K562 (cell line): ENCODE measurements around the gene RIOK3. TPM values are rescaled to one million over a fixed set of nuclear protein-coding genes. Genes with fewer than 3 reads are reported as not detected.

ENCODE experiments used
- CBX2 ChIP-seq: fragments of 200-600 bp; sonication (generic); IDR thresholded peaks from one replicate; pipeline ENCODE4 v1.6.1; 2012; ENCODE audit warnings: mild to moderate bottlenecking, low read length, inconsistent platforms; ENCODE audit not compliant: insufficient read depth, poor library complexity, severe bottlenecking
- CXXC5 ChIP-seq: fragments of 250-450 bp; sonication (Bioruptor Pico); IDR thresholded peaks from 2 replicates; pipeline ENCODE4 v1.8.0; 2022; ENCODE audit warnings: inconsistent platforms, mild to moderate bottlenecking, moderate library complexity
- E2F1 ChIP-seq: sonication (generic); formaldehyde crosslinking; IDR thresholded peaks from 2 replicates; pipeline ENCODE4 v1.8.1; 2023; ENCODE audit warnings: mild to moderate bottlenecking, missing genetic modification reagents, moderate library complexity
- ETV5 ChIP-seq: sonication (generic); formaldehyde crosslinking; IDR thresholded peaks from 2 replicates; pipeline ENCODE4 v1.4.0; 2020; ENCODE audit warnings: low read depth, mild to moderate bottlenecking, missing genetic modification reagents
- EZH2 ChIP-seq: IDR thresholded peaks from 2 replicates; pipeline ENCODE4 v1.6.1; 2012; ENCODE audit warnings: low read depth, mild to moderate bottlenecking, inconsistent platforms, low read length, borderline replicate concordance
- FOXJ3 ChIP-seq: sonication (generic); formaldehyde crosslinking; IDR thresholded peaks from 2 replicates; pipeline ENCODE4 v1.4.0; 2020; ENCODE audit warnings: mild to moderate bottlenecking, missing genetic modification reagents
- NCOA4 ChIP-seq: fragments of 450-650 bp; IDR thresholded peaks from 2 replicates; pipeline ENCODE4 v1.6.1; 2018; ENCODE audit warnings: mild to moderate bottlenecking; ENCODE audit not compliant: partially characterized antibody
- NELFE ChIP-seq: IDR thresholded peaks from 2 replicates; pipeline ENCODE4 v1.6.1; 2011; ENCODE audit warnings: mild to moderate bottlenecking; ENCODE audit not compliant: insufficient read depth, insufficient read length
- RAD51 ChIP-seq: fragments of 450-650 bp; IDR thresholded peaks from 2 replicates; pipeline ENCODE4 v1.7.1; 2016; ENCODE audit warnings: low read depth, mild to moderate bottlenecking, borderline replicate concordance
- THAP7 ChIP-seq: fragments of 250-450 bp; sonication (Bioruptor Pico); IDR thresholded peaks from 2 replicates; pipeline ENCODE4 v1.5.0; 2021
- YY1 ChIP-seq, 3 experiments: IDR thresholded peaks; 2 replicates each; pipeline ENCODE4 v1.6.1; 2011; ENCODE audit warnings: low read length in 2 of 3, mild to moderate bottlenecking in 2 of 3, moderate library complexity in 2 of 3, borderline replicate concordance in 1 of 3, control low read depth in 1 of 3, low read depth in 1 of 3; ENCODE audit not compliant: insufficient read depth in 3 of 3, insufficient replicate concordance in 2 of 3, control insufficient read depth in 1 of 3, insufficient read length in 1 of 3; ENCODE audit errors: extremely low read depth in 1 of 3
- polyA plus RNA-seq, 8 experiments: library from polyadenylated mRNA; depleted of rRNA in 4 of 8; stranded (reverse) in 5 of 8; unstranded in 3 of 8; fragments of >200 nt; fragmentation: Nextera tagmentation in 2 of 8; fragmentation: Illumina TruSeq in 1 of 8; extraction: Ambion mirVana in 2 of 8; extraction: Trizol in 1 of 8; gene quantifications; 2 replicates each; pipeline versions ENCODE4 v1.2.1 to v1.2.3, GENCODE V29; 2011 to 2014; ENCODE audit warnings: inconsistent platforms in 1 of 8, missing spikeins in 1 of 8
- total RNA-seq, 7 experiments: library from RNA; depleted of rRNA in 6 of 7; stranded (reverse); fragments of >200 nt in 6 of 7; fragmentation: Illumina TruSeq in 2 of 7; extraction: Trizol in 2 of 7; gene quantifications; 2 replicates each; pipeline versions ENCODE4 v1.2.1 to v1.2.3, GENCODE V29; 2011 to 2021; ENCODE audit warnings: low replicate concordance in 1 of 7
- TF ChIP-seq, protein P1 (sequence below): fragments of 250-450 bp; sonication (Bioruptor Pico); IDR thresholded peaks from 2 replicates; pipeline ENCODE4 v1.5.0; 2020; ENCODE audit warnings: mild to moderate bottlenecking
- TF ChIP-seq, protein P2 (sequence below): sonication (generic); formaldehyde crosslinking; IDR thresholded peaks from 2 replicates; pipeline ENCODE4 v1.8.0; 2023; ENCODE audit warnings: mild to moderate bottlenecking, missing genetic modification reagents

The RIOK3 gene
- total and polyA plus RNA-seq, 9 of the 15 experiments (the other 6 are each of a cell fraction or from before 2014, with no cell fraction given): 21.4 to 89.5 (median 62.9) TPM

GRCh38 chr18:23422751-23423418 is 30.2 kb upstream of the RIOK3 start (continued):
- TF ChIP-seq, protein P1, sequence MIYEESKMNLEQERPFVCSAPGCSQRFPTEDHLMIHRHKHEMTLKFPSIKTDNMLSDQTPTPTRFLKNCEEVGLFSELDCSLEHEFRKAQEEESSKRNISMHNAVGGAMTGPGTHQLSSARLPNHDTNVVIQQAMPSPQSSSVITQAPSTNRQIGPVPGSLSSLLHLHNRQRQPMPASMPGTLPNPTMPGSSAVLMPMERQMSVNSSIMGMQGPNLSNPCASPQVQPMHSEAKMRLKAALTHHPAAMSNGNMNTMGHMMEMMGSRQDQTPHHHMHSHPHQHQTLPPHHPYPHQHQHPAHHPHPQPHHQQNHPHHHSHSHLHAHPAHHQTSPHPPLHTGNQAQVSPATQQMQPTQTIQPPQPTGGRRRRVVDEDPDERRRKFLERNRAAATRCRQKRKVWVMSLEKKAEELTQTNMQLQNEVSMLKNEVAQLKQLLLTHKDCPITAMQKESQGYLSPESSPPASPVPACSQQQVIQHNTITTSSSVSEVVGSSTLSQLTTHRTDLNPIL (CRISPR knock-in tag): no peak
- TF ChIP-seq NCOA4 (no peak), RAD51 (peak; percentile 24; the same call in 1 of the 2 replicates), NELFE (no peak), EZH2 (no peak), CXXC5 (CRISPR knock-in tag) (0 out of 2 replicates have a peak, but pooled peaks have one; percentile 10), ETV5 (CRISPR knock-in tag) (no peak), CBX2 (no peak), FOXJ3 (CRISPR knock-in tag) (no peak), YY1 (IDR thresholded peaks at IDR 0.05; ENCODE audit: borderline replicate concordance in 1 of 3, control insufficient read depth in 1 of 3, extremely low read depth in 1 of 3, insufficient read depth in 3 of 3, insufficient read length in 1 of 3, insufficient replicate concordance in 2 of 3, low read depth in 1 of 3, low read length in 2 of 3) (peak in 1 of 3 experiments; percentile 25), E2F1 (CRISPR knock-in tag) (no peak), THAP7 (CRISPR knock-in tag) (no peak)
- TF ChIP-seq, protein P2, sequence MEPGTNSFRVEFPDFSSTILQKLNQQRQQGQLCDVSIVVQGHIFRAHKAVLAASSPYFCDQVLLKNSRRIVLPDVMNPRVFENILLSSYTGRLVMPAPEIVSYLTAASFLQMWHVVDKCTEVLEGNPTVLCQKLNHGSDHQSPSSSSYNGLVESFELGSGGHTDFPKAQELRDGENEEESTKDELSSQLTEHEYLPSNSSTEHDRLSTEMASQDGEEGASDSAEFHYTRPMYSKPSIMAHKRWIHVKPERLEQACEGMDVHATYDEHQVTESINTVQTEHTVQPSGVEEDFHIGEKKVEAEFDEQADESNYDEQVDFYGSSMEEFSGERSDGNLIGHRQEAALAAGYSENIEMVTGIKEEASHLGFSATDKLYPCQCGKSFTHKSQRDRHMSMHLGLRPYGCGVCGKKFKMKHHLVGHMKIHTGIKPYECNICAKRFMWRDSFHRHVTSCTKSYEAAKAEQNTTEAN (CRISPR knock-in tag): no peak
